ENCODE results near the gene EMC9. TPM values are rescaled to one million over a fixed set of nuclear protein-coding genes. Genes with fewer than 3 reads are reported as not detected.

The EMC9 gene
- total and polyA plus RNA-seq, 10 of the 15 experiments (the other 5 are each of a cell fraction or from before 2014, with no cell fraction given): 15.3 to 60.5 (median 30.3) TPM

DNA sequence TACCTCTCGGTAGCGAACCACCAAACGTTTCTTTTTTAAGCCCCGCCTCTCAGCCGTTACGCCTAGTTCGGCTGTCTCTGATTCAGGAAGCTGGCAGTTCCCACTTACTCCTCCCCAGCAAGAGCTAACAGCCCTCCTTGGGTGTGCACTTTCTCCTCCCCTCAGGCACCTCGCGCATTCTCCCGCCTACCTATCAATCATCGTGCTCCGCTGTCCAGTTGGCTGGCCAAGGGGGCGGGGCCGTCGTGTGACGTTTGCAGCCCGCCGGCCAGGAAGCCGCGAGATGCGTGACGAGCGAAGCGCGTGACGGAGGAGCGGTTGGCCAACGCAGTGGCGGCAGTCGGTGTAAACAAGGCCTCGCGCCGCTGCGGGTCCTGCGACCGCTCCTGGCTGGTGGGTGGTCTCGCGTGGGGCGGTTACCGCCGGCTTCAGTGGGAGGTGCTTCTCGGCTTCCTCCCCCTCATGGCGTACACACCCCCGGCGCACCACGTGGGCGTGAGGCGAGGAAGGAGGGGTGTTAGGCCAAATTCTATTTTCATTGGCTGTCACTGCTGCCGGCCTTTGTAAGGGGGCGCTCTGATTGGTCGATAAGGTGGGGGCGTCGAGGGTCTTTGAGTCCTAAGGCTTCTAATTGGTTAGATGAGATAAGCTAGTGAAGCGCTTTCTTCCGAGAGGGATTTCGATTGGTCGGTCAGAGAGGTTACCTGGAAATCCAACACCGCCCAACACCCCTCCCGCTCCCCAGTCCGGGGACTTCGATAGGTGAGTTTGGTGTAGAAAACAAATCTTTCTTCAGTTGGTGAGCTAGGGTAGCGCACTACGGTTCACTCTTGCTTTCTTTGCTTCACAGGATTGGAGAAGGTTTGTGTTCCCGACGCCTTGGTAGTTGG lies 26.6 kb downstream of the EMC9 start, which contains the start of the genes DCAF11 and NRL (continued):
- TF ChIP-seq, protein P1, sequence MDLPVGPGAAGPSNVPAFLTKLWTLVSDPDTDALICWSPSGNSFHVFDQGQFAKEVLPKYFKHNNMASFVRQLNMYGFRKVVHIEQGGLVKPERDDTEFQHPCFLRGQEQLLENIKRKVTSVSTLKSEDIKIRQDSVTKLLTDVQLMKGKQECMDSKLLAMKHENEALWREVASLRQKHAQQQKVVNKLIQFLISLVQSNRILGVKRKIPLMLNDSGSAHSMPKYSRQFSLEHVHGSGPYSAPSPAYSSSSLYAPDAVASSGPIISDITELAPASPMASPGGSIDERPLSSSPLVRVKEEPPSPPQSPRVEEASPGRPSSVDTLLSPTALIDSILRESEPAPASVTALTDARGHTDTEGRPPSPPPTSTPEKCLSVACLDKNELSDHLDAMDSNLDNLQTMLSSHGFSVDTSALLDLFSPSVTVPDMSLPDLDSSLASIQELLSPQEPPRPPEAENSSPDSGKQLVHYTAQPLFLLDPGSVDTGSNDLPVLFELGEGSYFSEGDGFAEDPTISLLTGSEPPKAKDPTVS (IDR thresholded peaks at IDR 0.05; ENCODE audit: low read depth, low read length): no peak
- TF ChIP-seq NFYA (IDR thresholded peaks at IDR 0.05; ENCODE audit: borderline replicate concordance, low read depth, low read length): peak; percentile 79
- no peak; the same call in 1 of the 2 replicates for TF ChIP-seq HCFC1 (IDR thresholded peaks at IDR 0.05; ENCODE audit: low read length)
- TF ChIP-seq NR2F1 (conservative IDR thresholded peaks at IDR 0.05): 0 out of 2 replicates have a peak, but pooled peaks have one; percentile 7
- TF ChIP-seq, protein P2, sequence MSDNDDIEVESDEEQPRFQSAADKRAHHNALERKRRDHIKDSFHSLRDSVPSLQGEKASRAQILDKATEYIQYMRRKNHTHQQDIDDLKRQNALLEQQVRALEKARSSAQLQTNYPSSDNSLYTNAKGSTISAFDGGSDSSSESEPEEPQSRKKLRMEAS (IDR thresholded peaks at IDR 0.05; ENCODE audit: low read depth, low read length): peak; percentile 88
- TF ChIP-seq JUNB (IDR thresholded peaks at IDR 0.05): no peak
- TF ChIP-seq BHLHE40 (IDR thresholded peaks at IDR 0.05; ENCODE audit: borderline replicate concordance in 1 of 2, low read depth in 2 of 2, low read length in 1 of 2): peak in 1 of 2 experiments; percentile 92; a peak in 2 of 4 replicates
- TF ChIP-seq POLR2AphosphoS5 (IDR thresholded peaks at IDR 0.05; ENCODE audit: low read length): peak; percentile 63
- TF ChIP-seq, protein P3, sequence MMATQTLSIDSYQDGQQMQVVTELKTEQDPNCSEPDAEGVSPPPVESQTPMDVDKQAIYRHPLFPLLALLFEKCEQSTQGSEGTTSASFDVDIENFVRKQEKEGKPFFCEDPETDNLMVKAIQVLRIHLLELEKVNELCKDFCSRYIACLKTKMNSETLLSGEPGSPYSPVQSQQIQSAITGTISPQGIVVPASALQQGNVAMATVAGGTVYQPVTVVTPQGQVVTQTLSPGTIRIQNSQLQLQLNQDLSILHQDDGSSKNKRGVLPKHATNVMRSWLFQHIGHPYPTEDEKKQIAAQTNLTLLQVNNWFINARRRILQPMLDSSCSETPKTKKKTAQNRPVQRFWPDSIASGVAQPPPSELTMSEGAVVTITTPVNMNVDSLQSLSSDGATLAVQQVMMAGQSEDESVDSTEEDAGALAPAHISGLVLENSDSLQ (IDR thresholded peaks at IDR 0.05): peak; percentile 98
- no peak for TF ChIP-seq EED (IDR thresholded peaks at IDR 0.05; ENCODE audit: low read depth)
- TF ChIP-seq KDM1A (IDR thresholded peaks at IDR 0.05; ENCODE audit: borderline replicate concordance): no peak
- TF ChIP-seq BCL11A (IDR thresholded peaks at IDR 0.05; ENCODE audit: low read depth, low read length): no peak
- TF ChIP-seq POLR2A (IDR thresholded peaks at IDR 0.05; ENCODE audit: low read depth, low read length): peak; percentile 91
- TF ChIP-seq POLR2AphosphoS2 (IDR thresholded peaks at IDR 0.05; ENCODE audit: low read depth, low read length): no peak; the same call in 1 of the 2 replicates
- peak; percentile 97 for TF ChIP-seq CREM (IDR thresholded peaks at IDR 0.05; ENCODE audit: low read depth)
- no peak for TF ChIP-seq FOXM1 (IDR thresholded peaks at IDR 0.05; ENCODE audit: low read depth, low read length)
- peak; percentile 54; the same call in 1 of the 2 replicates for TF ChIP-seq SPI1 (IDR thresholded peaks at IDR 0.05; ENCODE audit: borderline replicate concordance, insufficient read depth, low read depth, low read length)
- TF ChIP-seq, protein P4, sequence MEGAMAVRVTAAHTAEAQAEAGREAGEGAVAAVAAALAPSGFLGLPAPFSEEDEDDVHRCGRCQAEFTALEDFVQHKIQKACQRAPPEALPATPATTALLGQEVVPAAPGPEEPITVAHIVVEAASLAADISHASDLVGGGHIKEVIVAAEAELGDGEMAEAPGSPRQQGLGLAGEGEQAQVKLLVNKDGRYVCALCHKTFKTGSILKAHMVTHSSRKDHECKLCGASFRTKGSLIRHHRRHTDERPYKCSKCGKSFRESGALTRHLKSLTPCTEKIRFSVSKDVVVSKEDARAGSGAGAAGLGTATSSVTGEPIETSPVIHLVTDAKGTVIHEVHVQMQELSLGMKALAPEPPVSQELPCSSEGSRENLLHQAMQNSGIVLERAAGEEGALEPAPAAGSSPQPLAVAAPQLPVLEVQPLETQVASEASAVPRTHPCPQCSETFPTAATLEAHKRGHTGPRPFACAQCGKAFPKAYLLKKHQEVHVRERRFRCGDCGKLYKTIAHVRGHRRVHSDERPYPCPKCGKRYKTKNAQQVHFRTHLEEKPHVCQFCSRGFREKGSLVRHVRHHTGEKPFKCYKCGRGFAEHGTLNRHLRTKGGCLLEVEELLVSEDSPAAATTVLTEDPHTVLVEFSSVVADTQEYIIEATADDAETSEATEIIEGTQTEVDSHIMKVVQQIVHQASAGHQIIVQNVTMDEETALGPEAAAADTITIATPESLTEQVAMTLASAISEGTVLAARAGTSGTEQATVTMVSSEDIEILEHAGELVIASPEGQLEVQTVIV (IDR thresholded peaks at IDR 0.05; ENCODE audit: borderline replicate concordance, partially characterized antibody): no peak
- no peak; the same call in 1 of the 2 replicates for TF ChIP-seq ATF7 (IDR thresholded peaks at IDR 0.05; ENCODE audit: low read depth)
- TF ChIP-seq RELA (IDR thresholded peaks at IDR 0.05; ENCODE audit: borderline replicate concordance, partially characterized antibody): peak; percentile 41
- peak; percentile 32; the same call in 1 of the 2 replicates for TF ChIP-seq SMAD5 (IDR thresholded peaks at IDR 0.05; ENCODE audit: low read depth)
- no peak for TF ChIP-seq CHD4 (IDR thresholded peaks at IDR 0.05)
